HEK293 (cell line): ENCODE data around the gene KRTCAP2.

ENCODE experiments used
- ATF2 ChIP-seq: fragments of 450-650 bp; formaldehyde crosslinking; IDR thresholded peaks from 2 replicates; pipeline ENCODE4 v1.5.1; 2016; ENCODE audit warnings: missing biosample characterization, missing genetic modification characterization, low read depth
- BCL11B ChIP-seq: fragments of 450-650 bp; formaldehyde crosslinking; IDR thresholded peaks from 2 replicates; pipeline ENCODE4 v1.5.1; 2016; ENCODE audit warnings: low read depth, missing biosample characterization, missing genetic modification characterization
- BCL6B ChIP-seq: fragments of 450-650 bp; formaldehyde crosslinking; IDR thresholded peaks from 2 replicates; pipeline ENCODE4 v1.5.1; 2017; ENCODE audit warnings: missing biosample characterization, missing genetic modification characterization
- CTCF ChIP-seq: fragments of 450-650 bp; formaldehyde crosslinking; IDR thresholded peaks from 2 replicates; pipeline ENCODE4 v1.5.1; 2016; ENCODE audit warnings: missing biosample characterization, missing genetic modification characterization
- FEZF1 ChIP-seq: fragments of 450-650 bp; formaldehyde crosslinking; IDR thresholded peaks from 2 replicates; pipeline ENCODE4 v1.5.1; 2016; ENCODE audit warnings: missing biosample characterization, missing genetic modification characterization
- GLIS1 ChIP-seq: fragments of 450-650 bp; formaldehyde crosslinking; IDR thresholded peaks from 2 replicates; pipeline ENCODE4 v1.5.1; 2016; ENCODE audit warnings: missing biosample characterization, missing genetic modification characterization
- IKZF3 ChIP-seq: fragments of 450-650 bp; IDR thresholded peaks from 2 replicates; pipeline ENCODE4 v1.5.0; 2018; ENCODE audit warnings: missing biosample characterization, mild to moderate bottlenecking, missing genetic modification characterization, moderate library complexity
- KLF1 ChIP-seq: fragments of 450-650 bp; formaldehyde crosslinking; IDR thresholded peaks from 2 replicates; pipeline ENCODE4 v1.5.1; 2016; ENCODE audit warnings: missing biosample characterization, missing genetic modification characterization
- KLF10 ChIP-seq: fragments of 450-650 bp; IDR thresholded peaks from 2 replicates; pipeline ENCODE4 v1.5.1; 2018; ENCODE audit warnings: missing biosample characterization, mild to moderate bottlenecking, missing genetic modification characterization
- WT1 ChIP-seq: fragments of 450-650 bp; formaldehyde crosslinking; IDR thresholded peaks from 2 replicates; pipeline ENCODE4 v1.5.1; 2016; ENCODE audit warnings: missing biosample characterization, missing genetic modification characterization
- ZBTB1 ChIP-seq: fragments of 450-650 bp; formaldehyde crosslinking; IDR thresholded peaks from 2 replicates; pipeline ENCODE4 v1.5.1; 2016; ENCODE audit warnings: missing biosample characterization, missing genetic modification characterization
- ZBTB11 ChIP-seq: fragments of 450-650 bp; formaldehyde crosslinking; conservative IDR thresholded peaks from 2 replicates; pipeline ENCODE4 v1.5.1; 2016; ENCODE audit warnings: low read depth, missing biosample characterization, missing genetic modification characterization
- ZBTB21 ChIP-seq: fragments of 450-650 bp; formaldehyde crosslinking; IDR thresholded peaks from 2 replicates; pipeline ENCODE4 v1.5.1; 2017; ENCODE audit warnings: missing biosample characterization, missing genetic modification characterization
- ZNF112 ChIP-seq: fragments of 450-650 bp; formaldehyde crosslinking; IDR thresholded peaks from 2 replicates; pipeline ENCODE4 v1.5.0; 2017; ENCODE audit warnings: missing biosample characterization, missing genetic modification characterization
- ZNF138 ChIP-seq: fragments of 450-650 bp; formaldehyde crosslinking; IDR thresholded peaks from 2 replicates; pipeline ENCODE4 v1.5.1; 2016; ENCODE audit warnings: missing biosample characterization, missing genetic modification characterization, borderline replicate concordance
- ZNF140 ChIP-seq: fragments of 450-650 bp; formaldehyde crosslinking; IDR thresholded peaks from 2 replicates; pipeline ENCODE4 v1.5.1; 2016; ENCODE audit warnings: missing biosample characterization, missing genetic modification characterization
- ZNF221 ChIP-seq: fragments of 450-650 bp; formaldehyde crosslinking; IDR thresholded peaks from 2 replicates; pipeline ENCODE4 v1.5.1; 2017; ENCODE audit warnings: missing biosample characterization, missing genetic modification characterization, borderline replicate concordance
- ZNF350 ChIP-seq: fragments of 450-650 bp; formaldehyde crosslinking; IDR thresholded peaks from 2 replicates; pipeline ENCODE4 v1.5.0; 2017; ENCODE audit warnings: missing biosample characterization, mild to moderate bottlenecking, missing genetic modification characterization
- ZNF514 ChIP-seq: fragments of 450-650 bp; formaldehyde crosslinking; IDR thresholded peaks from 2 replicates; pipeline ENCODE4 v1.5.1; 2016; ENCODE audit warnings: missing biosample characterization, missing genetic modification characterization
- ZSCAN16 ChIP-seq: fragments of 450-650 bp; formaldehyde crosslinking; IDR thresholded peaks from 2 replicates; pipeline ENCODE4 v1.5.1; 2016; ENCODE audit warnings: missing biosample characterization, missing genetic modification characterization
- ZSCAN23 ChIP-seq: fragments of 450-650 bp; formaldehyde crosslinking; IDR thresholded peaks from 2 replicates; pipeline ENCODE4 v1.5.1; 2016; ENCODE audit warnings: missing biosample characterization, missing genetic modification characterization
- TF ChIP-seq, protein P1 (sequence below): fragments of 450-650 bp; formaldehyde crosslinking; IDR thresholded peaks from 2 replicates; pipeline ENCODE4 v1.5.1; 2016; ENCODE audit warnings: missing biosample characterization, missing genetic modification characterization
- TF ChIP-seq, protein P2 (sequence below): fragments of 450-650 bp; formaldehyde crosslinking; IDR thresholded peaks from 2 replicates; pipeline ENCODE4 v1.5.1; 2016; ENCODE audit warnings: missing biosample characterization, missing genetic modification characterization, borderline replicate concordance
- TF ChIP-seq, protein P3 (sequence below): fragments of 450-650 bp; formaldehyde crosslinking; optimal IDR thresholded peaks from 2 replicates; pipeline ENCODE3; 2016; ENCODE audit warnings: missing biosample characterization, mild to moderate bottlenecking, missing genetic modification characterization

KRTCAP2 gene

DNA sequence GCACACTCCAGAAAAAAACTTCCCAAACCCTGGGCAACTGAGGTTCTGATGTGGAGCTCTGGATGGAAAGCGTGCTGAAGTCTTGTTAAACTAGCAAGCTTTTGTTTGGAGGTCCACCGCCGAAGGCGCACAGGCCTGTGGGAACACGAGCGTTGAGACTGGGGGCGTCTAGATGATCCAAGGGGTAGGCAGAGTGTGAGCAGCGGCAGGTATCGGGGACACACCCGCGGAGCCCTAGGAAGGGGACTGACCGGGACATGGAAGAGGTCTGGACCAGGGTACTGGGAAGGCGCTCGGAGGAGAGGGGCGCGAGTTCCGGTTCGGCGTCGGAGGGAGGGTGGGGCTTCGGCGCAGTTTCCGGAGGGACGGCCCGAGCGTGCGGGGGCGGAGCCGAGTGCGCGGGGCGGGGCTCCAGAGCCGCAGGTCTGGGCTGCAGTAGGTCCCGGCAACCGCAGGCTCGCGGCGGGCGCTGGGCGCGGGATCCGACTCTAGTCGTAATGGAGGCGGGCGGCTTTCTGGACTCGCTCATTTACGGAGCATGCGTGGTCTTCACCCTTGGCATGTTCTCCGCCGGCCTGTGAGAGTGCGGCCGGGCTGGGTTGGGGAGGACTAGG is 37.6 kb downstream of the KRTCAP2 start, which contains the start of gene SLC50A1 (continued):
- peak; percentile 96 for TF ChIP-seq ZBTB11 (tag by site-specific recombination)
- TF ChIP-seq BCL6B (tag by site-specific recombination): no peak
- TF ChIP-seq ZNF112: no peak
- TF ChIP-seq, protein P1, sequence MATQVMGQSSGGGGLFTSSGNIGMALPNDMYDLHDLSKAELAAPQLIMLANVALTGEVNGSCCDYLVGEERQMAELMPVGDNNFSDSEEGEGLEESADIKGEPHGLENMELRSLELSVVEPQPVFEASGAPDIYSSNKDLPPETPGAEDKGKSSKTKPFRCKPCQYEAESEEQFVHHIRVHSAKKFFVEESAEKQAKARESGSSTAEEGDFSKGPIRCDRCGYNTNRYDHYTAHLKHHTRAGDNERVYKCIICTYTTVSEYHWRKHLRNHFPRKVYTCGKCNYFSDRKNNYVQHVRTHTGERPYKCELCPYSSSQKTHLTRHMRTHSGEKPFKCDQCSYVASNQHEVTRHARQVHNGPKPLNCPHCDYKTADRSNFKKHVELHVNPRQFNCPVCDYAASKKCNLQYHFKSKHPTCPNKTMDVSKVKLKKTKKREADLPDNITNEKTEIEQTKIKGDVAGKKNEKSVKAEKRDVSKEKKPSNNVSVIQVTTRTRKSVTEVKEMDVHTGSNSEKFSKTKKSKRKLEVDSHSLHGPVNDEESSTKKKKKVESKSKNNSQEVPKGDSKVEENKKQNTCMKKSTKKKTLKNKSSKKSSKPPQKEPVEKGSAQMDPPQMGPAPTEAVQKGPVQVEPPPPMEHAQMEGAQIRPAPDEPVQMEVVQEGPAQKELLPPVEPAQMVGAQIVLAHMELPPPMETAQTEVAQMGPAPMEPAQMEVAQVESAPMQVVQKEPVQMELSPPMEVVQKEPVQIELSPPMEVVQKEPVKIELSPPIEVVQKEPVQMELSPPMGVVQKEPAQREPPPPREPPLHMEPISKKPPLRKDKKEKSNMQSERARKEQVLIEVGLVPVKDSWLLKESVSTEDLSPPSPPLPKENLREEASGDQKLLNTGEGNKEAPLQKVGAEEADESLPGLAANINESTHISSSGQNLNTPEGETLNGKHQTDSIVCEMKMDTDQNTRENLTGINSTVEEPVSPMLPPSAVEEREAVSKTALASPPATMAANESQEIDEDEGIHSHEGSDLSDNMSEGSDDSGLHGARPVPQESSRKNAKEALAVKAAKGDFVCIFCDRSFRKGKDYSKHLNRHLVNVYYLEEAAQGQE (tag by site-specific recombination): 0 out of 2 replicates have a peak, but pooled peaks have one; percentile 33
- no peak for TF ChIP-seq ZNF221 (tag by site-specific recombination)
- TF ChIP-seq IKZF3 (tag by site-specific recombination): peak; percentile 56; the same call in 1 of the 2 replicates
- peak; percentile 4; the same call in 1 of the 2 replicates for TF ChIP-seq ZBTB21 (tag by site-specific recombination)
- no peak for TF ChIP-seq ZNF138
- TF ChIP-seq, protein P2, sequence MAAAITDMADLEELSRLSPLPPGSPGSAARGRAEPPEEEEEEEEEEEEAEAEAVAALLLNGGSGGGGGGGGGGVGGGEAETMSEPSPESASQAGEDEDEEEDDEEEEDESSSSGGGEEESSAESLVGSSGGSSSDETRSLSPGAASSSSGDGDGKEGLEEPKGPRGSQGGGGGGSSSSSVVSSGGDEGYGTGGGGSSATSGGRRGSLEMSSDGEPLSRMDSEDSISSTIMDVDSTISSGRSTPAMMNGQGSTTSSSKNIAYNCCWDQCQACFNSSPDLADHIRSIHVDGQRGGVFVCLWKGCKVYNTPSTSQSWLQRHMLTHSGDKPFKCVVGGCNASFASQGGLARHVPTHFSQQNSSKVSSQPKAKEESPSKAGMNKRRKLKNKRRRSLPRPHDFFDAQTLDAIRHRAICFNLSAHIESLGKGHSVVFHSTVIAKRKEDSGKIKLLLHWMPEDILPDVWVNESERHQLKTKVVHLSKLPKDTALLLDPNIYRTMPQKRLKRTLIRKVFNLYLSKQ (tag by site-specific recombination): no peak
- TF ChIP-seq WT1 (tag by site-specific recombination): no peak
- TF ChIP-seq FEZF1 (tag by site-specific recombination): no peak
- TF ChIP-seq ZNF514: no peak
- peak; percentile 2; the same call in 1 of the 2 replicates for TF ChIP-seq GLIS1
- 0 out of 2 replicates have a peak, but pooled peaks have one; percentile 61 for TF ChIP-seq BCL11B (tag by site-specific recombination)
- TF ChIP-seq ZSCAN23 (tag by site-specific recombination): no peak
- TF ChIP-seq ATF2 (tag by site-specific recombination): no peak
- no peak for TF ChIP-seq ZSCAN16 (tag by site-specific recombination)
- TF ChIP-seq ZNF140 (tag by site-specific recombination): no peak
- TF ChIP-seq, protein P3, sequence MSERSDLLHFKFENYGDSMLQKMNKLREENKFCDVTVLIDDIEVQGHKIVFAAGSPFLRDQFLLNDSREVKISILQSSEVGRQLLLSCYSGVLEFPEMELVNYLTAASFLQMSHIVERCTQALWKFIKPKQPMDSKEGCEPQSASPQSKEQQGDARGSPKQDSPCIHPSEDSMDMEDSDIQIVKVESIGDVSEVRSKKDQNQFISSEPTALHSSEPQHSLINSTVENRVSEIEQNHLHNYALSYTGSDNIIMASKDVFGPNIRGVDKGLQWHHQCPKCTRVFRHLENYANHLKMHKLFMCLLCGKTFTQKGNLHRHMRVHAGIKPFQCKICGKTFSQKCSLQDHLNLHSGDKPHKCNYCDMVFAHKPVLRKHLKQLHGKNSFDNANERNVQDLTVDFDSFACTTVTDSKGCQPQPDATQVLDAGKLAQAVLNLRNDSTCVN (tag by site-specific recombination): peak; percentile 90
- peak; percentile 0; the same call in 1 of the 2 replicates for TF ChIP-seq KLF1 (tag by site-specific recombination)
- TF ChIP-seq KLF10: peak; percentile 71; the same call in 1 of the 2 replicates
- TF ChIP-seq CTCF (tag by site-specific recombination): peak; percentile 45; the same call in 1 of the 2 replicates
- no peak for TF ChIP-seq ZNF350 (tag by site-specific recombination)
- no peak for TF ChIP-seq ZBTB1 (tag by site-specific recombination)
